Vagina (tissue), 2 donors: ENCODE results near the gene SAG.

Experiments used
- CTCF ChIP-seq, 3 experiments: fragments of 450-650 bp in 2 of 3; fragments of 200-600 bp in 1 of 3; sonication (generic) in 1 of 3; IDR thresholded peaks; one replicate each; pipeline ENCODE4 v1.5.1; 2017 to 2019; ENCODE audit warnings: antibody characterized with exemption in 3 of 3, mild to moderate bottlenecking in 2 of 3, moderate library complexity in 2 of 3
- POLR2A ChIP-seq, 2 donors: fragments of 450-650 bp; IDR thresholded peaks; one replicate each; pipeline ENCODE4 v1.6.1; 2017; ENCODE audit warnings: antibody characterized with exemption in 2 of 2, mild to moderate bottlenecking in 2 of 2, moderate library complexity in 2 of 2
- POLR2AphosphoS5 ChIP-seq, 2 donors: sonication (generic); formaldehyde crosslinking; IDR thresholded peaks; one replicate each; pipeline ENCODE4 v1.9.0; 2017; ENCODE audit warnings: antibody characterized with exemption in 2 of 2, mild to moderate bottlenecking in 2 of 2, low read depth in 1 of 2; ENCODE audit not compliant: insufficient read depth in 1 of 2

GRCh38 chr2:233360771-233361176 is 53.2 kb downstream of the SAG start:
- TF ChIP-seq CTCF (IDR thresholded peaks at IDR 0.05) = no peak
- TF ChIP-seq POLR2AphosphoS5 (IDR thresholded peaks at IDR 0.05; ENCODE audit: insufficient read depth in 1 of 2, low read depth in 1 of 2) = no peak
- no peak for TF ChIP-seq POLR2A (IDR thresholded peaks at IDR 0.05)
